K562 treated with DMSO at 1 percent for 24 hours (cell line): ENCODE data around the gene TMEM63A. TPM values are rescaled to one million over a fixed set of nuclear protein-coding genes. Genes with fewer than 3 reads are reported as not detected.

Experiments used
- total RNA-seq: library from RNA; unstranded; fragments of 300-600 nt; gene quantifications from 2 replicates; pipeline ENCODE4 v1.2.3, GENCODE V29; 2022; ENCODE audit warnings: low read depth; ENCODE audit not compliant: insufficient read depth

TMEM63A gene
- 33.8 and 34.2 TPM in 2 replicates for total RNA-seq

DNA sequence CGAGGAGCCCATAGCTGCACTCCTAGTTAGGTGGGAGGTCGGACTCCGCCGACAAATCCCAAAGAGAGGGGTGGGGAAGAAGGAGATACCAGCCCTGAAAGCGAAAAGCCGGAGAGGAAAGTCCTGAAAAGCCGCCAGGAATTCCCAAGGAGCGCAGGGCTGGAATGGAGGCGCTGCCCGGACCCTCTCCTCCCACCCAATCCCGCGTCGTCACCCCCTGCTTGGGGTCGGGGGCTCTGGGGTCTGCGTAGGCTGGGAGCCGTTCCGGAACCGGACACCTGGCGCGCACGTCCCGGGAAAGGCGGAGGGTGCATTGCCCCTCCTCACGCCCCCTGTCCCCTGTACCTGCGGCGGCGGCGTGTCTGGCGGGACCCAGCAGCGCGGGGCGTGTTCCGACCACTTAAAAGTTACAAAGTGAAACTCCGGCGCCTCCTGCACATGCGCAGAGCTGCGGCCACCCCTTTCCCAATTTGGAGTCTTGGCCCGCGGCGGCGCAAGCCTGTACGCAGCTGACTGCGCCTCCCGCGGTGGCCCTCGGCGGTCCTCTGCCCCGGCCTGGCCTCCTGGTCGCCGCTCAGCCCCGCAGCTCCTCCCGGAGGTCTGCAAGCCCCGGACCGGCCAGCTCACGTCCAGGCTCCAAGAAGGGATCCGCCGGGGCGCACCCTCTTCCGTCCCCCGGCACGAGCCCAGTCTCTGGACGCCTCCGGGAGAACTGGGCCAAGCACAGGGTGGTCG, at the start of gene TMEM63A:
Gene TMEM63A (minus strand): TSS at position 422 of the 735 bp plus-strand sequence. CDS start 4,800 bp downstream, outside the sequence.

DNA sequence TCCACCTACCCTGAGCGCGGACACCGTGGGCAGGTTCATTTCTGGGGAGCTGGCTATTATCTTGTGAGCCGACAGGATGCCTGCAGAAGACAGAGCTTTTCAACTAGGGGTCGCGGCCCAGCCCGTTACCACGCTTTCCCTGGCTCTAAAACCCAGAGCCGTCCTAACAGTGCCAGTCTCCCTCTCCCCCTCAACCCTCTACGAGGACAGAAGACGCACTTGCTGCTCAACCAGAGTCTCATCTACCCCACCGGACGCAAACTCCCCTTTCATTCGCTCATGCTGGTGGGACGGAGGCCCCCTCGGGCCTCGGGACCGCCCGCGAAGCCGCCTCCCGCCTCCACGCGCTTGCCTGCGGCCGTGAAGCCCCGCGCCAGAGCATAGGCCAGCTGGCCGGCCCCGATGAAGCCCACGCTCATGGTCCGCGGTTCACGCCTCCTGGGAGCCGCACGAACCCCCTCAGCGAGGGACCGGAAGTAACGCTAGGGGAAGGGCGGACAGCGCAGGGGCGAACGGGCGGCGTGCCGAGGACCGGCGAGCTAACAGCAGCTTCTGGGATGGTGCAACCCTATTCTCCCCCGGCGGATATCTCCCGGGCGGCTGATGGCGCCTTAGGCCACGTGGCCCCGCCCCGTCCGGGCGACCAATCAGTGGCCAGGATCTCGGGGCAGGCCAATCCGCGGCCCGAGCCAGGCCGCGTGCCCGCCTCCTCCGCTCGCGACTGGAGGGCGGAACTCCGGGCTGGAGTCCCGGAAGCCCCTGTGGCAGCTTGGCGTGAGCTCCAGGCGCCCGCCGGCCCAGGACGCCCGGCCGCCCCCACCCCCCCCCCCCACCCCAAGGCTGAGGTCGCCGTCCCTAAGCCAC, 41.7 kb upstream of the TMEM63A start, which contains the start of gene PYCR2:
Gene PYCR2 (minus strand): TSS at position 559 of the 864 bp plus-strand sequence. CDS start 140 bp downstream, at position 419.

DNA sequence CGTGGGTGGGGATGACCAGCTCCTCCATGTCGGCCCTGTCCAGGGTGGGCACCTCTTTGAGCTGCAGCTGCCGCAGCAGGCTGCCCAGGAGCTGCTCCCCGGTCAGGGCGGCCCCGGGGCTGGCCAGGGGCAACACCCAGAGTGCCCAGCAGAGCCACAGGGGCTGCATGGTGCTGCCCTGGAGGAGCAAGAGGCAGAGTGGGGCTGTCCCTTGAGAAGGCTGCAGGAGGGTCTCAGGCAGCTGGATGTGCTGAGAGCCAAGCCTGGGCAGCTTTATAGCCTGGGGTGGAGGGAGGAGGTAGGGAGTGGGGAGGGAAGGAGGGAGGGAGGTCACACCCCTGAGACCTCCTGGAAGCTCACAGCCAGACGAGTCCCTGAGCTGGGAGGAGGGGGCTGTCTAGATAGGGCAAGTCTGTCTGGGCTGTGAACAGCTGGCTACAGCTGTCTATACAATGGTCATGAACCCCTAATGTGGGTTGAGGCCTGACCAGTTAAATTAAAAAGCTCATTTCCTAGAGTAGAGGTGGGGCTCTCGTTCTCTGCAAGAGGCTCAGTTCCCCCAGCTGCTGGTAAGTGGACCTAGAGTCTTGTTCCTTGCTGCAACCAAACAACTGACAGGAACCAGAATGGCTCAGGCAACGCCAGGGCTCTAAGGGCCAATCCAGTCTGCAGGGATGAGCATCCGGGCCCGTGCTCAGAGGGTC, 6.9 kb upstream of the TMEM63A start, which contains the start of gene LEFTY1:
Gene LEFTY1 (minus strand): TSS at position 249 of the 704 bp plus-strand sequence. CDS start 80 bp downstream, at position 169.

DNA sequence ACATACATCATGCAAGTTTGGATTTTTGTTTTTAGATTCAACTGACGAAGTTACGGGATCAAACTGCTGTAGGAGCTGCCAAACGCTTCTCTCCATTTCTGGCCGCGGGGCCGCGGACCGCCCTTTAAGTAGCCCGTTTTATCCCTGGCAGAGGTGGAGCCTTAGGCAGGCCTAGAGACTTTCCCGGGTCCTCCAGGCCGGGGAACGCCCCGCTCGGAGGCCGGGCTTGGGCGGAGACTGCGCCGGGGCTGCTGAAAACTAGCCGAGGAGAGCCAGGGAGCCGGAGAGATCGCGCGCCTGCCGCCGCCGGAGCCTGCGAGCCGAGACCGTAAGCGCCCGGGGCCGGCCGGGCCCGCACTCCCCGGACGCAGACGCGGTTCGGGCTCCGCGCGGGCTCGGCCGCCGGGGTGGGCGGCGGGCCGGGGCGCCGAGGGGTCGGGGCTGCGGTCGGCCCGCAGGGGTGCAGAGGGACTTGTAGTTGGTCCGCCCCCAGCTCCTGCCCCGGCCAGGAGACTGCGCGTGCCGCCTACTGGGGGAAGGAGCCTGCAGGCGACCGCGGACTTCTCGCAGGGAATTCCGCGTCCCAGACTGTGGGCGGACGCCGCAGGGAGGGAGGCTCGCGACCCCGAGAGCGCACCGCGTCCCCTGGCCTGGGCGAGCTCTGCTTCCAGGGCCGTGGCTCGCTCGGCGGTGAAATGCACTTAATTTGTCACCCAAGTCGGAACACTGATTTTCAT, 72.2 kb downstream of the TMEM63A start, which contains the start of gene EPHX1:
Gene EPHX1 (plus strand): TSS at position 283 of the 737 bp plus-strand sequence. CDS start 18,606 bp downstream, outside the sequence.

Other genes starting within 250 kb of the TMEM63A start
- 0.17 TPM in 1 of 2 replicates, not detected in the other for gene ENAH, start 229.3 kb downstream of the TMEM63A start, total RNA-seq
- 198 and 224 TPM in 2 replicates for gene SRP9, start 104.6 kb downstream of the TMEM63A start, total RNA-seq
- gene EPHX1, start 72.3 kb downstream of the TMEM63A start, total RNA-seq = 68.7 and 75.5 TPM in 2 replicates
- gene LEFTY1, start 6.8 kb upstream of the TMEM63A start, total RNA-seq = not detected in 2 replicates
- gene PYCR2, start 41.9 kb upstream of the TMEM63A start, total RNA-seq = 230 and 244 TPM in 2 replicates
- 3.6 and 4.0 TPM in 2 replicates for gene LEFTY2, start 58.8 kb upstream of the TMEM63A start, total RNA-seq
- 12.3 and 16.1 TPM in 2 replicates for gene SDE2, start 117.0 kb upstream of the TMEM63A start, total RNA-seq
- 593 and 654 TPM in 2 replicates for gene H3-3A, start 180.3 kb upstream of the TMEM63A start, total RNA-seq